ENCODE data around the gene LTA4H. TPM values are rescaled to one million over a fixed set of nuclear protein-coding genes. Genes with fewer than 3 reads are reported as not detected.

The LTA4H gene
- total RNA-seq, 4 donors from 2014 or later: 36.7 to 46.9 (median 40.6) TPM

DNA sequence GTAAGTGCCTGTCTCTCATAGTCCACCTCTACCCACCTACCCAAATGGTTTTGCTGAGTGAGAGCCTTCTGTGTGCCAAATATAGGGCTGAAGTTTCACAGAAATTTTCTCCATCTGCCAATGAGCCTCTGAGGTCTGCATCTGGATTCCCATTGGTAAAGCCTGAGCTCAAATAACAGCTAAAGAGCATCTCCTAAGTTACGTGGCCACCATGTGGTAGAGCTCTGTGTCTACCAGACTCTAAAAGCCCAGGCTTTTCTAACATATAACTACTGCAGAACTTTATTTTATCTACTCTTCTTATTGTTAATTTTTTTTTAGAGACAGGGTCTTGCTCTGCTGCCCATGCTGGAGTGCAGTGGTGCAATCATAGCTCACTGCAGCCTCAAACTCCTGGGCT is 76.3 kb downstream of the LTA4H start:
- Histone ChIP-seq H3K4me3 (no peak overlapping the region), H3K4me1 (no peaks in the 10 kb centered on the region), H3K27ac (no peak overlapping the region), H3K36me3 (no peaks in the 10 kb centered on the region), H3K9me3 (no peaks in the 10 kb centered on the region), H3K27me3 (no peaks in the 10 kb centered on the region)
- intact Hi-C loops (cut with DNase I; ENCODE audit: low total_unique reads) (no loop called here), in situ Hi-C loops (cut with MboI; ENCODE audit: low sequenced_read_pairs in 4 of 4) (no loop called here)
- no peak for DNase-seq
- no peak for ATAC-seq
- TF ChIP-seq POLR2A (IDR thresholded peaks at IDR 0.05) (no peak), CTCF (IDR thresholded peaks at IDR 0.05 in 4 of 5, conservative IDR thresholded peaks at IDR 0.05 in 1 of 5) (no peak)

- Histone ChIP-seq H3K4me3 (no peak overlapping the region), H3K27me3 (no peaks in the 10 kb centered on the region), H3K4me1 (no peaks in the 10 kb centered on the region), H3K27ac (no peak overlapping the region), H3K36me3 (no peaks in the 10 kb centered on the region), H3K9me3 (no peaks in the 10 kb centered on the region)
- in situ Hi-C loops (cut with MboI; ENCODE audit: low sequenced_read_pairs in 4 of 4) (no loop called here), intact Hi-C loops (cut with DNase I; ENCODE audit: low total_unique reads) (no loop called here)
- TF ChIP-seq CTCF (IDR thresholded peaks at IDR 0.05 in 4 of 5, conservative IDR thresholded peaks at IDR 0.05 in 1 of 5): no peak
- no peak for TF ChIP-seq POLR2A (IDR thresholded peaks at IDR 0.05)
- ATAC-seq (no peak), DNase-seq (no peak)
Observed at GRCh38 chr12:95956557-95957145, 78.7 kb downstream of the LTA4H start.

DNA sequence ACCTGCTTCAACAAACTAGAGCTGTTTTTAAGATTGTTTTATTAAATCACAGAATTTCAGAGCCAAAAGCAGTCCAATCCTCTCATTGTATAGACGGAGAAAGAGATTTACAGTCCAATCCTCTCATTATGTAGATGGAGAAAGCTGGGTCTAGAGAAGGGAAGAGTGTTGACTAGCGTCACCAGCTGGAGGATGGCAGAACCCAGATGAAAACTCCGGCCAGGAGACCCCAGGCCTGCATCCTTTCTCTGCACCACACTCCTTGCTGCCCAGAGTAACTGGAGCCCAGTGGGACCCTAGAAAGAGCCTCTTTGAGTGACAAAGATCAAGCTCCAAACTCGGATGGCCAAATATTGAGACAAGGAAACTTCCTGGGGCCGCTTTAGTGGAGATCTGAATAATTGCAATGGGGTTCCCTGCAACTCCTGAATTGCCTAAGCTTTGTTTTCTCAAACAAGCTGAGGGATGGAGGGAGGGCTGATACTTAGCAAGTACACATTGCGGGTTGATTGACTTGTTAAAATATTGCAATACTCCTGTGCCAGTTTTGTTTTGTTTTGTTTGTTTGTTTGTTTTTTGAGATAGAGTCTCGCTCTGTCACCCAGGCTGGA is 79.7 kb downstream of the LTA4H start:
- intact Hi-C loops (cut with DNase I; ENCODE audit: low total_unique reads): no loop called here
- no peak overlapping the region for H3K27ac ChIP-seq
- in situ Hi-C loops (cut with MboI; ENCODE audit: low sequenced_read_pairs in 4 of 4): no loop called here
- ATAC-seq (no peak), DNase-seq (no peak)
- no peak for TF ChIP-seq POLR2A (IDR thresholded peaks at IDR 0.05)
- H3K4me1 ChIP-seq: no peaks in the 10 kb centered on the region
- H3K36me3 ChIP-seq: no peaks in the 10 kb centered on the region
- no peak overlapping the region for H3K4me3 ChIP-seq
- no peaks in the 10 kb centered on the region for H3K9me3 ChIP-seq
- no peaks in the 10 kb centered on the region for H3K27me3 ChIP-seq

DNA sequence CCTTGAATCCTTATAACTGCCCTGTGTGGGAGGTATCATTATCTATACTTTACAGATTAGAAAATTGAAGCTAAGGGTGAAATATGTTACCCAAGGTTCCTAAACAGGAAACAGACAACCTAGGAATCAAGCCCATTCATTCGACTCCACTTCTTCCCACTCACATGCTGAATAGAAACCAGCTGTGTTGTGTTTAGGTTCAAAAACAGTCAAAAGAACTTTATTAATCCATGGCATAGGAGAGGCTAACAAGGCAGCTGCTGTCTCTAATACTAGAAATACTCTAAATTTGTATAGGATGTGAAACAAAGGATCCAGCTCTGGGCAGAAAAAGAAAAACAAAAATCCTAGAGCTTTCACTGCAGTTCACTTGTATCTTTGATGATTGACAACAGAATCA is 82.4 kb downstream of the LTA4H start:
- Histone ChIP-seq H3K27me3 (no peaks in the 10 kb centered on the region), H3K36me3 (no peaks in the 10 kb centered on the region), H3K27ac (no peak overlapping the region), H3K4me3 (no peak overlapping the region), H3K4me1 (no peaks in the 10 kb centered on the region), H3K9me3 (no peaks in the 10 kb centered on the region)
- in situ Hi-C loops (cut with MboI; ENCODE audit: low sequenced_read_pairs in 4 of 4) (no loop called here), intact Hi-C loops (cut with DNase I; ENCODE audit: low total_unique reads) (no loop called here)
- no peak for TF ChIP-seq POLR2A (IDR thresholded peaks at IDR 0.05)
- TF ChIP-seq CTCF (IDR thresholded peaks at IDR 0.05 in 4 of 5, conservative IDR thresholded peaks at IDR 0.05 in 1 of 5): no peak
- no peak for DNase-seq
- no peak for ATAC-seq

DNA sequence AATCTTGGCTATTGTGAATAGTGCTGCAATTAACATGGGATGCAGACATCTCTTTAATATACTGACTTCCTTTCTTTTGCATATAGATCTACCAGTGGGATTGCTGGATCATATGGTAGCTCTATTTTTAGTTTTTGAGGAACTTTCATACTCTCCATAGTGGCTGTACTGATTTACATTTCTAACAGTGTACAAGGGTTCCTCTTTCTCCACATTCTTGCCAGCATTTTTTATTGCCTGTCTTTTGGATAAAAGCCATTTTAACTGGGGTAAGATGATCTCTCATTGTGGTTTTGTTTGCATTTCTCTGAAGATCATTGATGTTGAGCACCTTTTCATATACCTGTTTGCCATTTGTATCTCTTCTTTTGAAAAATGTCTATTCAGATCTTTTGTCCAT is 83.9 kb downstream of the LTA4H start:
- ATAC-seq (no peak), DNase-seq (no peak)
- Histone ChIP-seq H3K4me3 (no peak overlapping the region), H3K36me3 (no peaks in the 10 kb centered on the region), H3K27me3 (no peaks in the 10 kb centered on the region), H3K9me3 (no peaks in the 10 kb centered on the region), H3K4me1 (no peaks in the 10 kb centered on the region), H3K27ac (no peak overlapping the region)
- TF ChIP-seq CTCF (IDR thresholded peaks at IDR 0.05 in 4 of 5, conservative IDR thresholded peaks at IDR 0.05 in 1 of 5): no peak
- intact Hi-C loops (cut with DNase I; ENCODE audit: low total_unique reads): no loop called here
- in situ Hi-C loops (cut with MboI; ENCODE audit: low sequenced_read_pairs in 4 of 4): no loop called here

Other genes starting within 250 kb of the LTA4H start
- gene NTN4, start 244.8 kb downstream of the LTA4H start, total RNA-seq: 1 to 10 TPM; 4.0 to 10.0 (median 5.7) TPM
- 1 to 10 TPM; 2.3 to 4.6 (median 3.4) TPM for gene SNRPF, start 176.6 kb downstream of the LTA4H start, total RNA-seq
- gene CCDC38, start 93.0 kb downstream of the LTA4H start, total RNA-seq: not detected
- gene AMDHD1, start 92.3 kb downstream of the LTA4H start, total RNA-seq: 1 to 10 TPM in 2 of 4 donors, not detected in 2; 1.1 to 3.5 TPM
- 1 to 10 TPM in 2 of 4 donors, under 1 TPM in 1, not detected in 1; 0.59 to 1.3 (median 1.3) TPM for gene HAL, start 39.2 kb downstream of the LTA4H start, total RNA-seq
- 1 to 10 TPM; 3.7 to 6.6 (median 4.9) TPM for gene ELK3, start 158.8 kb upstream of the LTA4H start, total RNA-seq

All from gastrocnemius medialis (tissue), 4 donors.